Panc1 (cell line): ENCODE measurements around the gene FHAD1. TPM values are rescaled to one million over a fixed set of nuclear protein-coding genes. Genes with fewer than 3 reads are reported as not detected.

Source experiments
- total RNA-seq: library from RNA; stranded (reverse); gene quantifications from one replicate; pipeline ENCODE4 v1.2.1, GENCODE V29; 2021; ENCODE audit not compliant: unreplicated experiment

The FHAD1 gene
- total RNA-seq, 1 experiment from 2014 or later, result 0.23 TPM

Other genes with a start within 250 kb of the FHAD1 start
- 25.8 TPM for gene TMEM51, start 93.5 kb upstream of the FHAD1 start, total RNA-seq
- gene EFHD2, start 162.7 kb downstream of the FHAD1 start, total RNA-seq, result 90.8 TPM
- gene CTRC, start 191.2 kb downstream of the FHAD1 start, total RNA-seq, result 1.1 TPM
- 0.72 TPM for gene CELA2A, start 209.5 kb downstream of the FHAD1 start, total RNA-seq
- not detected for gene CELA2B, start 228.9 kb downstream of the FHAD1 start, total RNA-seq